WERI-Rb-1 (cell line): ENCODE results near the gene PTOV1.

Source experiments
- DNase-seq: peaks from one replicate; pipeline ENCODE4 v3.0.0-alpha.2; 2020
- H3K27ac ChIP-seq: fragments of 250-450 bp; sonication (Bioruptor Pico); 2 replicates; pipeline ENCODE4 v1.5.1; 2020; ENCODE audit warnings: mild to moderate bottlenecking, moderate library complexity
- H3K27me3 ChIP-seq: fragments of 250-450 bp; sonication (Bioruptor Pico); 2 replicates; pipeline ENCODE4 v1.5.1; 2021; ENCODE audit warnings: mild to moderate bottlenecking, low read depth, moderate library complexity; ENCODE audit not compliant: insufficient read depth, severe bottlenecking
- H3K36me3 ChIP-seq: fragments of 250-450 bp; sonication (Bioruptor Pico); 2 replicates; pipeline ENCODE4 v1.5.1; 2020; ENCODE audit warnings: mild to moderate bottlenecking, moderate library complexity
- H3K4me3 ChIP-seq: 2 replicates; pipeline ENCODE4 v1.5.1; 2011; ENCODE audit warnings: low read depth, mild to moderate bottlenecking, control low read depth, low read length
- H3K9me3 ChIP-seq: fragments of 250-450 bp; sonication (Bioruptor Pico); 2 replicates; pipeline ENCODE4 v1.5.1; 2021; ENCODE audit warnings: mild to moderate bottlenecking, moderate library complexity; ENCODE audit not compliant: severe bottlenecking
- CTCF ChIP-seq: IDR thresholded peaks from 2 replicates; pipeline ENCODE4 v1.5.1; 2011; ENCODE audit warnings: low read depth, mild to moderate bottlenecking, control low read depth, inconsistent platforms, low read length

PTOV1 gene

GRCh38 chr19:49849433-49850220 lies 1.3 kb upstream of the PTOV1 start:
- Histone ChIP-seq H3K27me3 (no peaks in the 10 kb centered on the region), H3K36me3 (peaks cover 22% of the 10 kb centered on the region), H3K4me3 (peak overlapping the region; percentile 70; the same call in 1 of the 2 replicates), H3K9me3 (no peaks in the 10 kb centered on the region), H3K27ac (no peak overlapping the region; the same call in none of the 2 replicates)
- no peak for TF ChIP-seq CTCF
- DNase-seq: no peak

GRCh38 chr19:49850221-49850486 lies 805 bp upstream of the PTOV1 start:
- Histone ChIP-seq H3K36me3 (peaks cover 27% of the 10 kb centered on the region), H3K27ac (peak overlapping the region; percentile 96), H3K27me3 (no peaks in the 10 kb centered on the region), H3K4me3 (peak overlapping the region; percentile 70), H3K9me3 (no peaks in the 10 kb centered on the region)
- DNase-seq: no peak
- no peak for TF ChIP-seq CTCF

GRCh38 chr19:49851456-49852259 lies 699 bp downstream of the PTOV1 start:
- Histone ChIP-seq H3K4me3 (peak overlapping the region; percentile 70), H3K27me3 (no peaks in the 10 kb centered on the region), H3K27ac (peak overlapping the region; percentile 96), H3K9me3 (no peaks in the 10 kb centered on the region), H3K36me3 (peaks cover 42% of the 10 kb centered on the region)
- no peak for TF ChIP-seq CTCF
- DNase-seq: peak; percentile 50

GRCh38 chr19:49852631-49853126 lies 1.7 kb downstream of the PTOV1 start:
- Histone ChIP-seq H3K9me3 (no peaks in the 10 kb centered on the region), H3K27ac (no peak overlapping the region), H3K4me3 (peak overlapping the region; percentile 70; the same call in 1 of the 2 replicates), H3K36me3 (peaks cover 53% of the 10 kb centered on the region), H3K27me3 (no peaks in the 10 kb centered on the region)
- no peak for DNase-seq
- no peak for TF ChIP-seq CTCF

- no peak for DNase-seq
- no peak for TF ChIP-seq CTCF
- no peak overlapping the region for H3K4me3 ChIP-seq
- no peak overlapping the region for H3K27ac ChIP-seq
- no peaks in the 10 kb centered on the region for H3K9me3 ChIP-seq
- H3K27me3 ChIP-seq: no peaks in the 10 kb centered on the region
- H3K36me3 ChIP-seq: peaks cover 65% of the 10 kb centered on the region
Measured at GRCh38 chr19:49853852-49854377, 3.0 kb downstream of the PTOV1 start.
